ENCODE results near the gene MLANA.
"Not testable (repeated sequence)": the region's sequence is repeated elsewhere in the genome, so short reads cannot be mapped to it uniquely, and the experiment has no call there.

Gene MLANA

DNA sequence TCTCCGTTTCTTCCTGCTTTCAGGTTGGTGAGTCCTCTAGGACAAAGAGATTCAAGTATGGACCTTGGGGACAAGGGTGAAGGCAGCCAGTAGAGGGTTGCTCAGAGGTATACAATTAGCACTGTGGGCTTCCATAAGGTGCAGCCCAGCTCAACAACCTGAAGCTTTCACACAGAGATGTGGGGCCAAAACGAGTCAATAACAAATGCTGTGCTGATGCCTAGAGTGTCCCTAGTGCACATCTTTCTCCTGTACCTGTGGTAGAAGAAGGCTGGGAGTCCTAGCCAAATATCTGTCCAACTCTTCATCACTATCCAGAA is 20.7 kb upstream of the MLANA start:
- DNase-seq = no peak

DNA sequence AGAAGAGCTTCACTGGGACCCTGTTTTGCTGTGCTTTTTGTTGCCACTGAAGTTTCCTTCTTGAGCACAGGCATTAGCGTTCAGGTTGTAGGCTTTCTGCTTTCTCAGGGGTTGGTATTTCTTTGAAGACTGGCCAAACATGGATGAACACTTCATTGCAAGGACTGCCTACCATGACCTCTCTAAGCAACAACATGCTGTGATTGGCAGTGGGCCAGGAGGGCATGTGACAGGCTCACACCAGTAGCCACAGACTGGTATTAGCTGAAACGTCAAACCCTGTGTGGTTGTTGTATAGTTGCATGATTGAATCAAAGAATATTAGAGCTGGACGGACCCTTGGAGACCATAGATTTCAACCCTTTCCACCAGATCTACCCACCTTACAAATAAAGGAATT is 20.0 kb upstream of the MLANA start:
- no peak for DNase-seq

DNA sequence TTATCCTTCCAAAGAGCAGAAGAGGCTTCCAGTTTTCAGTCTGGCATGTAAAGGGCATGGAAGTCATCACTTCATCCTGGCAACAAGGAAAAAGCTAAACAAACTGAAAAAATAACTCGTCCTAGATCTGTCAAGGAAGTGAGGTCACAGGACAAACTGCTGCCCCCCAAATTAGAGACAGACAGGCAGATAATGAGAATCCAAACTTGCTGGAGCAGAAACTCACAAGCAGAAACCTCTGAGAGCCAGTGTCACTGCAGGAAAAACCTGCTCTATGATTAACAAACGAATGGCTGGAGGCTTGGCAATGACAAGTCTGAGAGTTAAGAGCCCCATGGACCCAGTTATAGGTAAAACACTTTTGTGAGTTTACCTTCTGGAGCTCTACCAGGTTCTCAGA is 18.9 kb upstream of the MLANA start:
- DNase-seq = no peak

DNA sequence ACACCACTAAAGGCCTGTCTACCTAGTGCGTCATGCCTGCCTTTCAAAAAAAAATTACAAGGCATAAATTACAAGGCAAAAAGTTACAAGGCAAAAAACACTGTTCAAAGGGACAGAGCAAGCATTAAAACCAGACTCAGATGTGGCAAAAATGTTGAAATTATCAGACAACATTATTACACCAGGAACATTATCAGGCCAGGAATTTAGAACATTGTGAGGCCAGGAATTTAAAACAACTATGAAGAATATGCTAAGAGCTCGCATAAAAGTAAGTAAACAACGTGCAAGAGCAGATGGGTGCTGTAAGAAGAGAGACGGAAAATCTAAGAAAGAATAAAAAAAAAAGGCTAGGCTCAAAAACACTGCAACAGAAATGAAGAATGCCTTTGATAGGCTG is 18.2 kb upstream of the MLANA start:
- DNase-seq = no peak

DNA sequence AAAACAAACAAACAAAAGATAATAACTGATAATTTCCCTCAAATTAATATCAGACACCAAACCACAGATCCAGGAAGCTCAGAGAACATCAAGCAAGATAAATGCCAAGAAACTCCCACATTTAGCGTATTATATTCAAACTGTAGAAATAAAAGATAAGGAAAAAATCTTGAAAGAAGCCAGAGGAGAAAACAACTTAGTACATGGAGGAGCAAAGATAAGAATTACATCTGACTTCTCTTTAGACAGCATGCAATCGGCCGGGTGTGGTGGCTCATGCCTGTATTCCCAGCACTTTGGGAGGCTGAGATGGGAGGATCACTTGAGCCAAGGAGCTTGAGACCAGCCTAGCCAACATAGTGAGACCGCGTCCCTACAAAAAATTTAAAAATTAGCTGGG is 17.2 kb upstream of the MLANA start:
- DNase-seq = no peak

DNA sequence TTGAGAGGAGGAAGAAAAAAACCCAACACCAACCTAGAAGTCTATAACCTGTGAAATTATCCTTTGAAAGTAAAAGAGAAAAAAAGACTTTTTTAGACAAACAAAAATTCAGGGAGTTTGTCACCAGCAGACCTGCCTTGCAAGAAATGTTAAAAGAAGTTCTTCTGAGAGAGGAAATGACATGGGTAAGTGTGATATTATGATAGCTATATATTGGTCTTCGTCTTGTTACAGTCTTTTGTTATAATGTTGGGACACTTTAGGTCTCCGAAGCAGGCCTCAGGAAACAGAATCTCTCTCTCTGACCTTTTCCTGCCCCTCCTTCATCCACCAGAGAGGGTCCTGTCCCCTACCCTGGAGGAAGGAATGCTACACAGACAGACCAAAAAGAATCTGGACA is 16.6 kb upstream of the MLANA start:
- DNase-seq = no peak

DNA sequence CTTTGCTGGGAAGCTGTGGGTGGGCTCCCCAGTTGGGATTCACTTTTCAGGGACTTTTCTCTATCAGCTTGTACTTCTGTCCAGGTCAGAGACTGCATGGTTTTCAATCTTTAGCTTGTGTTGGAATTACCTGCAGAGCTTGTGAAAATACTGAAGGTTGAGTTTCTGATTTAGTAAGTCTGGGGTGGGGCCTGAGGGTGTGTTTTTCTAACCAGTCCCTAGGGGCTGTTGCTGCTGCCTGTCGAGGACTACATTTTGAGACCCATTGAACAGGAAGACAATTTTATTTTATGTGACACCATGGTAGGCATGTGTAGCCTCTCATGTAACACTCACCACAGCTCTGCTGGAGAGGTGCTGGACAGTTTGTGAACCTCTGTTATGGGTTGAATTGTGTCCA is 14.7 kb upstream of the MLANA start:
- no peak for DNase-seq

DNA sequence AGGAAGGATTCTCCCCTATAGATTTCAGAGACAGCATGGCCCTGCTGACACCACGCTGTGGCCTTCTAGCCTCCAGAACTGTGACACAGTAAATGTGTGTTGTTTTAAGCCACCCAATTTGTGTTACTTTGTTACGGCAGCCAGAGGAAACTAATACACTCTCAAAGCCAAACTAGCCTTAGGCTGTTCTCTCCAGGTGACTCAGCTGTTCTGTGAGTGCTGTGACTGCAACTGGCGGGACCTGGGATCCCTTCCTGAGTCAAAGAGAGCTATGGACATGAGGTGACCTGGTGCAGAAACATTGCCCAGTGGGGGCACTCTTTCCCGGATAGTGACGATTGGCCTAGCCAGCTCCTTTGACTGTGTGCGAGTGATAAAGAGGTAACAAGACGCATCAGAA is 14.0 kb upstream of the MLANA start:
- DNase-seq = no peak

- DNase-seq = peak; percentile 10
These were observed 11.1 kb upstream of the MLANA start for GRCh38 chr9:5879419-5880181.

DNA sequence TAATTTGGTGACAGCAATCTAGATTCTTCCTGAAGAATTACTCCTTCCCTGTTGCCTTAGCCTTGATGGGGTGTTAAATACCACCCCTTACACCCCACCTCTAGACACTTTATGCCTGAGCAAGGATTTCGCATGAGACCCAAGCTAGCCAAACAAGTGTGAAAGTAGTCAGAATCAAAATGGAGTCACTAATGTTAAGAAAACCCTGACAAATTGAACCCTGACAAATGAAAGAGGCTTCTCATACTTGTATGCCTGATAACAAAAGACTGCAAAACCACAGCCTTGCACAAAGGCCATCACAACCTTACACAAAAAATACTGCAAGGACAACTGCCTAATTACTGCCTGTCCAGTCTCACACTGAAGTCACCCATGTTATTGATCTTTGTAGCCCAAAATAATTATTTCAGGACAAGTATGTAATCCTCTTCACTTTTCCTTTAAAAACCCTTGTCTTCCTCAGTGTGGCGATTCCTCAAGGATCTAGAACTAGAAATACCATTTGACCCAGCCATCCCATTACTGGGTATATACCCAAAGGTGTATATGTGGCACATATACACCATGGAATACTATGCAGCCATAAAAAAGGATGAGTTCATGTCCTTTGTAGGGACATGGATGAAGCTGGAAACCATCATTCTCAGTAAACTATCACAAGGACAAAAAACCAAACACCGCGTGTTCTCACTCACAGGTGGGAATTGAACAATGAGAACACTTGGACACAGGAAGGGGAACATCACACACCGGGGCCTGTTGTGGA is 8.3 kb upstream of the MLANA start:
- DNase-seq = not testable (repeated sequence)

GRCh38 chr9:5884191-5884590 is 6.5 kb upstream of the MLANA start:
- no peak for DNase-seq

GRCh38 chr9:5886114-5886939 is 4.4 kb upstream of the MLANA start:
- peak; percentile 83 for DNase-seq

- DNase-seq = no peak
These were observed 1.9 kb downstream of the MLANA start for GRCh38 chr9:5892456-5893133.

GRCh38 chr9:5893134-5893505 is 2.4 kb downstream of the MLANA start:
- DNase-seq = no peak

DNA sequence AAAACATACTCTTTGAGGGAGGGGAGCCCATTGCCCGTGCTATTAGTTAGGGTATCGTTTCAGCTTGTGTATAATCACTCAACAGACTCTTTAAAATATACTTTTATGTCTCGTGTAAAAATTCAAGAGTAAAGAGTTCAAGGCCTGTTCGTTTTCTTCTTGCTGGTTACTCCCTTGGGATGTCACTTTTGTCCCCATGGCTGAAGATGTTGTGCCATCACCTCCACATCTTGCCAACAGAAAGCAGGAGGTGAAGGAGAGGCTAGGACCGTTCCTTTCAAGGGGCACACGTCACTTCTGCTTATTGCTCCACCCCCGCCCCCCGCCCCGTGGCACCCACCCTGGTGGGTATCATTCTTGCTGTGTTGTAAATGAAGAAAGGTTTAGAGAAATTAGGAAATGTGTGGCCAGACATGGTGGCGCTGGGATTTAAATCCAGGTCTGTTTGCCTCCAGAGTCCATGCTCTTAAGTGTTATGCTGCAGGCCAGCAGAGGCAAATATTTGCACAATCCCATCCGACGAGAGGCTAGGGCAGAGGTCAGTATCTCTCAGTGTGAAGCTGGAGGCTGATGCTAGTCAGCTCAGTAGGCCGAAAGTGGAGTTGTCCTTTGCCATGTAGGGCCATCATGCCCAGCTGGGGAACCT is 3.0 kb downstream of the MLANA start:
- no peak for DNase-seq

DNA sequence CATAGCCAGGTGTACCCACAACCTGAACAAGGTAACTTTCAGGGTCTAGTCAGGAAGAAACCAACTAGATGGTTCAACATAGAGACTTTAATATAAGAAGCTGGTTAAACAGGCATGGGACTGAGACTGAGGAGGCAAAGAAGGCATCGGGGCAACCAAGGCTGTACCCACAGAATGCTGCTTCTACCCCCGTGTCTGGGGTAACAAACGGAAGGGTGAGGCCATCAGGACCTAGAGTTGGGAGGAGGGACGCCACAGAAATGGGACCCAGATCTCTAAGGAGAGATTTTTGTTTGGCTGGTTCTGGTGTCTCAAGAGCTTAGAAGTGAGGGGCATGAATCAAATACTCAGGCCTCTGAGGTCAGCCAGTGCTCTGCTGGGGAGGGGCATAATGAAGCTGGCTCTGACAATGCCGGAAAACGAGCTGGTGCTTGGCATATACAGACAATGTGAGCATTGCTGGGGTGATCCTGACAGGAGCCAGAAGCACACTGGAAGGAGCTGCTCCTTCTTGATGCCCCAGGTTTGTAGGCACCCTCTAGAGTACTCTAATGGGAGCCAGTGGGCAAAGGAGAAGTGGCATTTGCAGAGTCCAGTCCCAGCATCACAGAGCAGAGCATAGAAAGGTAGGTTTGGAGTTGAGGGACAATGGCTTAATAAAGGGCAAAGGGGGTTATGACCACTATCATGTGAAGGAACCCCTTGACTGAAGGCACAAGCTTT is 3.7 kb downstream of the MLANA start:
- no peak for DNase-seq

DNA sequence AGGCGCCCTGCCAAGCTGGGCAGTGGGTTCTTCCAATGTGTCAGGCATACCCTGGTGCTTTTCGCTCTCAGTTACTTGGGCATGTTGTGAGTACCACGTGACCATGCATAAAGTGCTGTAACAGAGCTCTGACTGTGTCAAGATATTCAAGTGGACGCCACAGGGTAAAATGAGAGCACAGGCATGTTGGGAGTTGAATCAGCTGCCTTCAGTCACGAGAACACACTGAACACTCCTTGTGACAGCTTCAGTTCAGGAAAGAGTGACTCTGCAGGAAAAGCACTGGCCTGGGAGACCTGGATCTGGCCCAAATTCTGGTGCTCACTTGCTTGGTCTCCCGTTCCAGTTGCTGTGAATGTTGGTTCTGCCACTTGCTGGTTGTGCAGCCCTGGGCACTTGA is 5.1 kb downstream of the MLANA start:
- no peak for DNase-seq

GRCh38 chr9:5896863-5897262 is 6.2 kb downstream of the MLANA start:
- no peak for DNase-seq

DNA sequence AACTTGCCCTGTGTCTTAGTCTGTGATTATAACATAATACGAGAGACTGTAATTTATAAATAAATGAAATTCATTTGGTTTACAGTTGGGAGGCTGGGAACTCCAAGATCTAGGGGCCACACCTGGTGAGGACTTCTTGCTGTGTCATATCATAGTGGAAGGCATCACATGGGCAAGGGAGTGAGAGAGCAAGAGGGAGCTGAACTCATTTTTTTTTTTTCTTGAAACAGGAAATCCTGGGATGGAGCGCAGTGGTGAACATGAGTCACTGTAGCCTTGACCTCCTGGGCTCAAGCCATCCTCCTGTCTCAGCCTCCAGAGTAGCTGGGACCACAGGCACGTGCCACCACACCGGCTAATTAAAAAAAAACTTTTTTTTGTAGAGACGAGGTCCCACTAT is 7.2 kb downstream of the MLANA start:
- DNase-seq = no peak

DNA sequence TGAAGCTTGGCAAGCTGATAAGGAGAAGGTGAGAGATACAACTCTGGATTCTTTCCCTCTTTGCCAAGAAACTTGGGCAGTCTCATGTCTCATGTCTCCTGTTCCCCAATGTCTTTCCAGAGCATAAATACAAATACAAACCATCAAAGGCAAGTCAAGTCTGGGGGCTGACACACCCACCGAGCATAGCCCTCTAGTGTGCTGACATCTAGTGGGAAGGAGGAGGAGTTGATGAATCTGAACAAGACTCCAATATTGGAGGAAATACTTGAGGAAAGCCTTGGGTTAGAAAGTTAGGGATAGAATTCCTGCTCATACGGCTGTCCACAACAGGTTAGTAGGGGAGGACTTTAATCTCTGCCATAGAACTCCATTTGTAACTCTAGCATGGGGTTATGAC is 8.6 kb downstream of the MLANA start:
- no peak for DNase-seq

DNA sequence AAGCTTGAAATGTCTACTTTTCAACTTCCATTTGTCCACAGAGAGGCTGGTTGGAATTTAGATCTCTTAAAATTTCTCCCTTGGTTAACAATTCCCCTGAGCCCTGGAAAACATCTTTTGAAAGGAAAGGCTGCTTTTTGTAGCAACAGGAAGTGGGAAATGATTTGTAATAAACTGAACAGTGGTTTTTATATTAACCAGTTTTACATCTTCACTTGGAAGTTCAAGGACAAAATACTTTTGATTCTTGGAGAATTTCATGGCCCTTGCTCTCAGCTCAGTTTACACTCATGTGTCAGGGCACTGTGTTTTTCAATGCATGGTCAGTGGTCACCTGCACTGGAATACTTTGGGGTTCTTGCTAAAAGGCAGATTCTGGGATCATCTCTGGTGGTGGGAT is 9.9 kb downstream of the MLANA start:
- DNase-seq = no peak

DNA sequence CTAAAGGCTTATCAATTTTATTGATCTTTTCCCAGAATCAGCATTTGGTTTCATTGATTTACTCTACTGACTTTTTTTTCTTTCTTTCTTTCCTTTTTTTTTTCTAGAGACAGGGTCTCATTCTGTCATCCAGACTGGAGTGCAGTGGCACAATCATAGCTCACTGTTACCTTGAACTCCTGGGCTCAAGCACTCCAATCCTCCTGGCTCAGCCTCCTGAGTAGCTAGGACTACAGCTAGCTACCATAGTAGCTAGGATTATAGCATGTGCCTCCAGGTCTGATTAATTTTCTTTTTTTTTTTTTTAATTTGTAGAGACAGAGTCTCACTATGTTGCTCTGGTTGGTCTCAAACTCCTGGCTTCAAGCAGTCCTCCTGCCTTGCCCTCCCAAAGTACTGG is 11.7 kb downstream of the MLANA start:
- no peak for DNase-seq
